ENCODE data around the gene MARCKSL1. TPM values are rescaled to one million over a fixed set of nuclear protein-coding genes. Genes with fewer than 3 reads are reported as not detected.
A peak's percentile ranks its signal among the peaks of the same experiment; 100 is the strongest.

MARCKSL1 gene
- polyA plus RNA-seq, 1 donor (not counting 4 experiments of a cell fraction or from before 2014, with no cell fraction given), result 8.5 TPM

- no peaks in the 10 kb centered on the region for H4K20me1 ChIP-seq (ENCODE audit: control insufficient read depth, extremely low read depth, insufficient read depth, low read length)
- peak overlapping the region; percentile 61 for H3K27ac ChIP-seq (ENCODE audit: control insufficient read depth, insufficient read depth, low read length)
- no peak overlapping the region for H3K4me3 ChIP-seq (ENCODE audit: control insufficient read depth in 2 of 3, extremely low read depth in 1 of 3, insufficient read depth in 2 of 3, low read depth in 1 of 3, low read length in 3 of 3)
- no peak overlapping the region for H3K9ac ChIP-seq (ENCODE audit: control insufficient read depth, extremely low read depth, insufficient read depth, low read length)
- no peaks in the 10 kb centered on the region for H3K9me3 ChIP-seq (ENCODE audit: control insufficient read depth, low read depth, low read length)
- H3K79me2 ChIP-seq (ENCODE audit: control insufficient read depth, insufficient read depth, low read length), result peaks cover 20% of the 10 kb centered on the region
- H3K36me3 ChIP-seq (ENCODE audit: control insufficient read depth in 2 of 2, extremely low read depth in 1 of 2, insufficient read depth in 2 of 2, low read length in 2 of 2), result no peaks in the 10 kb centered on the region
- H3K27me3 ChIP-seq (ENCODE audit: control insufficient read depth, extremely low read depth, insufficient read depth, low read length), result no peaks in the 10 kb centered on the region
- FAIRE-seq (no peak), DNase-seq (ENCODE audit: low read depth, low spot score) (no peak)
- no peak for TF ChIP-seq EZH2 (IDR thresholded peaks at IDR 0.05; ENCODE audit: low read length)
- no peak for TF ChIP-seq CTCF (optimal IDR thresholded peaks at IDR 0.05 in 1 of 3, IDR thresholded peaks at IDR 0.05 in 1 of 3, conservative IDR thresholded peaks at IDR 0.05 in 1 of 3; ENCODE audit: extremely low read depth in 1 of 3, insufficient read depth in 2 of 3, low read length in 3 of 3)
- dilution Hi-C loops (cut with MboI; ENCODE audit: extremely low pct_ligation_motif_present, low sequenced_read_pairs), result no loop called here
- no peak overlapping the region for H2AFZ ChIP-seq (ENCODE audit: control insufficient read depth, low read length)
- no peaks in the 10 kb centered on the region for H3K9me1 ChIP-seq (ENCODE audit: control insufficient read depth, extremely low read depth, insufficient read depth, low read length)
- peaks cover 13% of the 10 kb centered on the region for H3K4me1 ChIP-seq (ENCODE audit: control insufficient read depth, extremely low read depth, insufficient read depth, low read length)
- H3K4me2 ChIP-seq (ENCODE audit: control insufficient read depth, extremely low read depth, insufficient read depth, low read depth, low read length), result no peak overlapping the region
These were observed 46.8 kb downstream of the MARCKSL1 start for GRCh38 chr1:32289256-32289655.

GRCh38 chr1:32286763-32287162, 49.3 kb downstream of the MARCKSL1 start:
- Histone ChIP-seq H3K9me3 (ENCODE audit: control insufficient read depth, low read depth, low read length) (no peaks in the 10 kb centered on the region), H4K20me1 (ENCODE audit: control insufficient read depth, extremely low read depth, insufficient read depth, low read length) (no peaks in the 10 kb centered on the region), H3K9me1 (ENCODE audit: control insufficient read depth, extremely low read depth, insufficient read depth, low read length) (no peaks in the 10 kb centered on the region), H3K36me3 (ENCODE audit: control insufficient read depth in 2 of 2, extremely low read depth in 1 of 2, insufficient read depth in 2 of 2, low read length in 2 of 2) (no peaks in the 10 kb centered on the region), H3K27me3 (ENCODE audit: control insufficient read depth, extremely low read depth, insufficient read depth, low read length) (no peaks in the 10 kb centered on the region), H2AFZ (ENCODE audit: control insufficient read depth, low read length) (no peak overlapping the region), H3K4me3 (ENCODE audit: control insufficient read depth in 2 of 3, extremely low read depth in 1 of 3, insufficient read depth in 2 of 3, low read depth in 1 of 3, low read length in 3 of 3) (no peak overlapping the region), H3K9ac (ENCODE audit: control insufficient read depth, extremely low read depth, insufficient read depth, low read length) (no peak overlapping the region), H3K4me2 (ENCODE audit: control insufficient read depth, extremely low read depth, insufficient read depth, low read depth, low read length) (no peak overlapping the region), H3K4me1 (ENCODE audit: control insufficient read depth, extremely low read depth, insufficient read depth, low read length) (peaks cover 10% of the 10 kb centered on the region), H3K79me2 (ENCODE audit: control insufficient read depth, insufficient read depth, low read length) (no peaks in the 10 kb centered on the region), H3K27ac (ENCODE audit: control insufficient read depth, insufficient read depth, low read length) (no peak overlapping the region)
- TF ChIP-seq EZH2 (IDR thresholded peaks at IDR 0.05; ENCODE audit: low read length) (no peak), CTCF (optimal IDR thresholded peaks at IDR 0.05 in 1 of 3, IDR thresholded peaks at IDR 0.05 in 1 of 3, conservative IDR thresholded peaks at IDR 0.05 in 1 of 3; ENCODE audit: extremely low read depth in 1 of 3, insufficient read depth in 2 of 3, low read length in 3 of 3) (no peak)
- dilution Hi-C loops (cut with MboI; ENCODE audit: extremely low pct_ligation_motif_present, low sequenced_read_pairs), result no loop called here
- DNase-seq (ENCODE audit: low read depth, low spot score), result no peak
- FAIRE-seq, result no peak
